GM21825 (cell line): ENCODE results near the gene SBK2.
A peak's percentile ranks its signal among the peaks of the same experiment; 100 is the strongest.

Source experiments
- ATAC-seq: cut with Tn5 transposase; IDR thresholded peaks from one replicate; pipeline ENCODE4 v1.9.1; 2021; ENCODE audit warnings: mild to moderate bottlenecking, moderate library complexity; ENCODE audit not compliant: unreplicated experiment

SBK2 gene

GRCh38 chr19:55486971-55487923 lies 49.7 kb downstream of the SBK2 start:
- no peak for ATAC-seq

GRCh38 chr19:55486043-55486970 lies 50.6 kb downstream of the SBK2 start:
- ATAC-seq: no peak

- no peak for ATAC-seq
Observed at GRCh38 chr19:55485439-55486011, 51.4 kb downstream of the SBK2 start.

GRCh38 chr19:55484593-55485438 lies 52.1 kb downstream of the SBK2 start, which contains the start of gene NAT14:
Gene NAT14 (plus strand): TSS chr19:55485188. CDS start chr19:55485709, 521 bp downstream.
- peak; percentile 38 for ATAC-seq

- ATAC-seq: no peak
Observed at GRCh38 chr19:55483706-55484592, 53.0 kb downstream of the SBK2 start.

- ATAC-seq: no peak
Observed at GRCh38 chr19:55482967-55483705, 53.8 kb downstream of the SBK2 start.

GRCh38 chr19:55482156-55482961 lies 54.6 kb downstream of the SBK2 start:
- no peak for ATAC-seq

GRCh38 chr19:55481794-55482155 lies 55.2 kb downstream of the SBK2 start:
- ATAC-seq: no peak

- no peak for ATAC-seq
Observed at GRCh38 chr19:55481148-55481793, 55.7 kb downstream of the SBK2 start.

- ATAC-seq: no peak
Observed at GRCh38 chr19:55479451-55480230, 57.3 kb downstream of the SBK2 start.

GRCh38 chr19:55479045-55479444 lies 57.9 kb downstream of the SBK2 start:
- no peak for ATAC-seq
